GM12873 (cell line): ENCODE measurements around the gene WNT9B.
A peak's percentile ranks its signal among the peaks of the same experiment; 100 is the strongest.

Source experiments
- CTCF ChIP-seq: IDR thresholded peaks from 2 replicates; pipeline ENCODE4 v1.5.1; 2012; ENCODE audit warnings: low read depth, mild to moderate bottlenecking, moderate library complexity, low read length, control low read depth; ENCODE audit not compliant: insufficient read depth; ENCODE audit errors: missing control alignments

WNT9B gene

GRCh38 chr17:46818316-46818928, 33.0 kb upstream of the WNT9B start, which contains the start of gene WNT3:
Gene WNT3 (minus strand): TSS chr17:46818692. CDS start chr17:46818597, 95 bp downstream.
- no peak for TF ChIP-seq CTCF

GRCh38 chr17:46818929-46819859, 32.2 kb upstream of the WNT9B start:
- no peak for TF ChIP-seq CTCF

- no peak for TF ChIP-seq CTCF
Observed at GRCh38 chr17:46819906-46820351, 31.5 kb upstream of the WNT9B start.

GRCh38 chr17:46820592-46821450, 30.6 kb upstream of the WNT9B start:
- TF ChIP-seq CTCF = no peak

- TF ChIP-seq CTCF = no peak
Observed at GRCh38 chr17:46821482-46822387, 29.6 kb upstream of the WNT9B start.

GRCh38 chr17:46822388-46822921, 28.9 kb upstream of the WNT9B start:
- TF ChIP-seq CTCF = peak; percentile 79
